GM19239 (cell line): ENCODE results near the gene ENAH.
"Not testable (repeated sequence)": the region's sequence is repeated elsewhere in the genome, so short reads cannot be mapped to it uniquely, and the experiment has no call there.

ENCODE experiments used
- DNase-seq: peaks from one replicate; pipeline ENCODE4 v3.0.0; 2011; ENCODE audit warnings: low spot score; ENCODE audit not compliant: insufficient read length
- FAIRE-seq: peaks from 2 replicates; lab custom pipeline; 2011; peaks lifted over from hg19 to GRCh38; lab: Jason Lieb, UNC

ENAH gene

DNA sequence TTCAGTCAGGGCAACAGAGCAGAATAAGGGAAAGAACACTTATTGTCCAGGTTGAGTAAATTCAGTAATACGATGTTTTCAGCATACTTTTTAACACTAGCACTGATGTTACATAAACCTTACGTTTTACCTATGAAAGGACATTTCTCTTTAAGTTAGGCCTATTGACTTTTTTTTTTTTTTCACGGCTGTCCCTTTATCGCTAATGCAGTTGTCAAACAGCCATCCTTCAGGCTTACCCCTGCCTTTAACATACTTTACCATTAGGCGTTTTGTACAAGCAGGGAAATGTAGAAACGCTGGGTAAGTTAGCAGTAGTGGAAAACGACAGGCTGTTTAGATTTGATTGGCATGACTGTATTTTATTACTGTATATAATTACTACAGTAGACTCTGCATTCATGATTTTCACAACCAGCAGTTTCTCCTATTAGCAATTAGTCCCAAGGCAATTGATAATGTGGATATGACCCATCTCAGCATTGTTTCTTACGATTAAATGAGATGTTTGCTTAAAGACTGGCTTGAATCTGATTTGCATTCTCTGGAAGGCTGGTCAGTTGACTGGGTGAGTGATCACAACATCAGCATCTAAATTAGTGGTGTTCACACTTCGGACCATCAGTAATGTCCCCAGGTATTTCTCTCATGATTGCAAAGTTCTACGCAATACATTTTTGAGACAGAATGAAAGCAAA is 115.2 kb downstream of the ENAH start:
- FAIRE-seq (no peak), DNase-seq (no peak)

DNA sequence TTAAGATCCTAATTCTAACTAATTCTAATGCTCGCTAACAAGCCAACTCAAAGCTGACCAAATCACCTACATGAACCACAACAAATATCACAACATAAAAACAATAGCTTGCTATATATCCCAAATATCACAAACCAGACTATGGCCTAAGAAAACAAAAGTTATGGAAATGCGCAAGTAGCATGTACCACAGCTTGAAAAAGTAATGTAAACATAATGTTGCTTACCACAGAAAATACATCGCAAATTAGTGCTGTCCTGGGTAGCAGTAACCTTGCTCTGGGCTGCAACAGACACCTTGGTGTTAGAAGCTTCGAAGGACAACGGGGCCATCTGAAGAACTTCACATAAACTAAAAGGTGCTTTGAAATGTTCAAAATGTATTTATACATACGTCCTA is 117.6 kb downstream of the ENAH start:
- DNase-seq (no peak), FAIRE-seq (no peak)

DNA sequence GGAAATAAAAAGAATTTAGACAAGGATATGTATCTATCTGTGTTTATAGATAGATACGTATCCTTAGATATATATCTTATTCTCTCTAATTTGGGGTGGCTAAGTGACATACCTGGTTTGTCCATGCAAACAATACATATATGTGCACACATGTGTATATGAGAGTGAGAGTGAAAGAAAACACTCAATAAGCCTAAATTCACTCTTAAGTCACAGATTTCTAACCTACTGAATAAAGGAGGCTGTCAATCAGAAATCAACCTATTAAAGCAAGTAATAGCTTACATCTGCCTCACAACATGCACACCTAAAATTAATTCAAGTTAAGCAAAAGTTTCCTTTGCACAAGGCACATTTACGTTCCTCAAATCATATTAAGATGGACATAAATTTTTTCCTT is 118.2 kb downstream of the ENAH start:
- DNase-seq (no peak), FAIRE-seq (no peak)

DNA sequence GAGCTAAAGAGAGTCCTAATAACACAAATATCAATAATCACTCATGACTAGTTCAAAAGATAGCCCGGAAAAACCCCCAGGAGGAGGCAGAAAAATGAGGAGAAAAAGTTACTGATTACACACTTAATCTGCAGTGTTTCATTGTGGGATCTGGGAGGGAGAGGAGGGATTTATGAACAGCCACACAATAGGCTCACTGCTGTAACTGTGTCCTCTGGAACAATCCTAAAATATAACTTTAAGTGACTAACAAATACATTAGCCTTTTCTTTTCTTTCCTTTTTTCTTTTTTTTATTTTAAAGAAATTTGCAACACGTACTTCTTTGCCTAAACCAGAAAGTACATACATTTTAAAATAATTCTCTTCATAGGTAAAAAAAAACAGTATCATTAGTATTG is 118.8 kb downstream of the ENAH start:
- DNase-seq (no peak), FAIRE-seq (no peak)

DNA sequence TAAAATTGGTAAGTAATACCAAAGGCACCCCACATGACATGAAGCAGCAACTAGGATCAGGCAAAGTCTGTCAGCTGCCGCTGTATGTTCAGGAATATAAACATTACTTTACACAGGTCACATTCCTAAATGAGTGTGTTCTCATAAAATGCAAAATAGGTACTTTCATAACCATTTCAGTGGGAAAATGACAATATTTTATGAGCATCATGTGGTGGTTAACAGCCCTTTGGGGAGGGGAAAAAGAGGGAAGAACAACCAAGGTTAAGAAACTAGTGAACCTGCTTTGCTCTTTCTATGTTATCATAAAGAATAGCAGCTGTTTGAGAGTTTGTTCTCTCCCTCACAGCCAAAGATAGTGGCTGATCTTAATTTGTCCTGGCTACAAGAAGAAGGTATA is 119.7 kb downstream of the ENAH start:
- no peak for FAIRE-seq
- no peak for DNase-seq

DNA sequence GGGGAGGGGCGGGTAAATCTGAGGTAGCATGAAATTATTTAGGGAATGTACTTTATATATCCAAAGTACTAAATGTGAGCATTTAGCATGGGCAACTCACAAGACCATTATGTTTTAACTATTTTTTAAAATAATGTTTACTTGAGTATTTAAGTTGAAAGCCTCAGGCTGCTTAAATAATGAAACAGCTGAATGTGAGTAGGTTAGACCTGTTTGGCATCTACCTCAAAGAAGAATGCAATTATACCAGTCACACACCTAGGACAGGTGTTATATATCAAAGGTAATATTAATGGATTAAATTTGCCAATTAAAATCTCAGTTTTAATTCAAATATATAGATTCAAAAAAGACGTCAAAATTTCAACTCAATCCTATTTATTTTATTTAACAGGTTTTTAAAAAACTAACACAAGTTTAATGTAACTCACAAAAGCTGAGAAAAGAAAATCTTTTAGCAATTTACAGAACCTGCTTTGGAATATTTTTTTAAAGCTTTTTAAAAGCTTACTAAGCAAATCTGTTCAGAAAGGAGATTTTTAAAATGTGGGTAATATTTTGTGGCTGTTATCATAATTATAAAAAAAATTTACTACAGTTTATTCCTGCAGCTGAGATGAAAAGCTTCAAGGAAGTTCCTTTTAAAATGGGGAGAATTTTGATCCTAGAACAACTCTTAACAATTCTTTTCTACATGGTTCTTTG is 120.5 kb downstream of the ENAH start:
- no peak for FAIRE-seq
- DNase-seq, result no peak

DNA sequence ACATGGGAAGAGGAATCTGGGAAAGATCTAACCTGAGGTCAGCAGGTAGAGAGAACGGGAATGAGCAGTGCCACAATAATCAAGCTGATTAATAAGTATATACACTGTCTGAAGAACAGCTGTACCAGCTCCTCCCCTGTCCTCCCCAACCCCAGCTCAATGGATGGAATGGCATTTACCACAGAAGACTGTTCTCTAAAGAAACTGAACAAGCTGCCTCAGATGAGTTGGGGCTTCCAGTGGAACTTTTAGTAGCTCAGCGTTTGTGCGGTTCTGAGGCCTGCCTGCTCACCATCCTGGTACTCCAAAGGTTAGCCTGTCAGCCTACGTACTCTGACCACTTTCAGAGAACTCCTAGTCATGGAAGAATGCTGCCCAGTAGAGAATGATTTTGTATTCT is 123.2 kb downstream of the ENAH start:
- FAIRE-seq (no peak), DNase-seq (no peak)

DNA sequence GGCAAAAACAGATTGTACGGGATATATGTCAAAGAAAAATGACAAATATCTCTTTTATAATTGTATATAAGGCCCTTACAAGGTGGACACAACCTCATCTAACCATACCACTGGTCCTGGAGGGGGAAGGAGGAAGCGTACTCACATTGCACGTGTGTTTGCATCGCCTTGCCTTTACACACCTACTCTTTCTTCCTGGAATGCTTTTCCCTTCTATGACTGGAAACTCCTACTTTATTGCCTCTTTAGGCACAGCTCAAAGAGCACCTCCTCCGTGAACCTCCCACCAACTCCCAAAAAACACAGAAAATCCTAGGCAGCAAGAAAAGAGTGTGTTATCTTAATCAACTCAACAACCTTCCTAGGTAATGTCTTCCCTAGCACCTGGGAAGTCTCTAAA is 125.3 kb downstream of the ENAH start:
- no peak for DNase-seq
- FAIRE-seq, result no peak

DNA sequence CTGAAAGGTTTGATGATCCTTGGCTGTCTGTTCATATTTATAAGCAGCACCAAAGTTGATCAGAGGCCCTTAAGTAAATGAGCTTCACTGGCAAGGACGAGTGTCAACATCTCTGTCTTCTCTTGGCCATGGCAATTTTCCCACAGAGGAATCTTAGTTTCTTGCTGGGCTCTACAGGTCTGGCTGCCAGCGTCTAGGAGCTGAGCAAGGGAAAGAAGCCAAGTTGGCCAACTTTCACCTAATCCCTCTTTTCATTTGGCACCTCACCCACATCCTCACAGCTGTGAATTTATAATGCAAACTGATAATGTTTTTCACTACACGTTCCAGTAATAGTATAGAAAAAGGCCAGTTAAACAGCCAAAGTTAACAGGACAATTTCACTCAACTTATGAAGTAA is 126.0 kb downstream of the ENAH start:
- FAIRE-seq (no peak), DNase-seq (no peak)

DNA sequence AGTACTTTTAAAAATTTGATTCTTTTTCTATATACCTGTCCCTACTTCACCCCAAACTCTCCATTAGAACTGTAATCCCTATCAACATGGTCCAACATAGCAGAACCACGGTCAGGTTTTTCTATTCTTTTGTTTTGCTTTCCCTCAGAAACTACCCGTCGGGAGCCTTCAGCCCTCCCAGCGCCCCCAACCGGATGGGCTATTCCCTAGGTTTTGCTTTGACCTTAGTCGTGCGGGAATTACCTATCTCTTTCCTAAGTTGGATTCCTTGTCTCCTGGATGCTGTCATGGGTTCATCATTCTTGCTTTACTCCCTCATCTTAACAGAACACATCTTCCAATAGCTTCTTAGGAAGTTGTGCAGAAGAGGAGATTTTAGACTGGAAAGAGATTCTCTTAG is 127.5 kb downstream of the ENAH start:
- no peak for DNase-seq
- no peak for FAIRE-seq

DNA sequence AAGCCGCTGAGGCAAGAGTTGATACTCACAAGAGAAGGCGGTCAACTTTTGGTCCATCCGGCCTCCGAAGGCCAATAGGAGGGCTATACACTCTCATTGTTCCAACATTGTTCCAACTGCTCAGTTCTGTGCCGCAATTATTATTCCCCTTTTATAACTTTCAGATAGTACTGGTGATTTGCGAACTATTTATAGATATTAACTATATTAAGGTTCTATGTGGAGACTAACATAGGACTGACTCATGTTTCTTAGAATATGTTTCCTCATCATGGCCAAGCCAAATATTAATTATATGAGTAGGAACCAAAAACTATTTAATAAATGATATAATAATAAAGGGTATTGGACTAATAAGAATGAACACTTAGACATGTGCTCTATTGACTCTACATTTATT is 128.4 kb downstream of the ENAH start:
- no peak for FAIRE-seq
- DNase-seq, result no peak

DNA sequence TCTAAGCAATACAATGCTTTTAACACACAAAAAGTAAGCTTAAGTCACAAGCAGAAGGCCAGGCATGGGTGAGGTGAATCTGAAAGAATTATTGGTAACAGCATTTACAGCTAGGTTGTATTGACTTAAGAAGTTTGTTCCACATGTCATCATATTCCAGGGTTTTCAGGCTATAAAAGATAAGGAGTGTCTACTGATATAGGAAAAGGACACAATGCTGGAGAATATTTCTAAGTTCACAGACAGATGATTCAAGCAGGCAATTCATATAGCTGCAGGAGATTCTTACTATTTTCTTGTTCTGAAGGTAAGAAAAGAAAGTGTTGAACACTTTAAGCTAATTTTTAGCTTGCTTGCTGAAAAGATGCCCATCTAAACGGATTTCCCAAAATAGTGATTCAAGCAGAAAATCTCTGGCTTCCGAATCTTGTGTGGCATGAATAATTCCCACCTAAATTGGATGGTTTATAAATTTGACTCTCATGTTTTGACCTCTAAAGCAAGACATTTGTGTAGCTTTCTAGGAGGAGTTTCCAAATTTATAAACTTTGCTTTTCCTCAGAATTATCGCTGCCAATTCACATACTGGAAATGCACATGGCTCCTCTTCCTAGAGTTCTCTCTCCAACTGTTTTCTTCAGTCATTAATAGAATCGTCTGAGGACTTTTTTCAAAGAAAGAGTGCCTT is 129.5 kb downstream of the ENAH start:
- DNase-seq, result no peak
- no peak for FAIRE-seq

DNA sequence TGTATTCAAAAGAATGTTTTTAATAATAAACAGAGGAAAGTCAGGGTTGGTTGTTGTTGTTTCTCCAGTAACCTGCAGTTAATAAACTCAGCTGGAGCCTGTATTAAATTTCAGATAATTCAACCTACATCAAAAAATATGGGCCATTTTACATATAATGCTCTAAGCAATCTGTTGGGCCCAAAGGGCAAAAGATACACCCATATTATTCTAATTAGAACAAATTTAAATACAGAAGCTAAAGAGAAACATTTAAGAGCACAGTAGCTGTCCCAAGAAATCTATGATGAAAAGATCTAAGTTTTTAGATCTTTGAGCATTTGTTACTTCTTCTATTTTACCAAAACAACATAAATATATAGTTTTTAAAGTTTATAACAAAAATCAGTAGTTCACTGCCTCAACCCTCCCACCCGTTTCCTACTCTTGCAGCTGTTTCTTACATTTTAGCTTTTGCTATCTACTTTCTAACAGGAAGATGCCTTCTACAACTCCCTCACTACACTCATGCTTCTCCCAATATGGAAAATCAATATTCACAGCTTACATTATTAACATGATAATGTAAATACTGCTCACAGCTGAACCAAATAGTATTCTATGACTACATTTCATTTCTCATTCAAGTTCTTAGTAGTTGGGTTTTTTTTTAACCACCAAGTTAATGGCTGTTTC is 130.2 kb downstream of the ENAH start:
- FAIRE-seq (no peak), DNase-seq (no peak)

DNA sequence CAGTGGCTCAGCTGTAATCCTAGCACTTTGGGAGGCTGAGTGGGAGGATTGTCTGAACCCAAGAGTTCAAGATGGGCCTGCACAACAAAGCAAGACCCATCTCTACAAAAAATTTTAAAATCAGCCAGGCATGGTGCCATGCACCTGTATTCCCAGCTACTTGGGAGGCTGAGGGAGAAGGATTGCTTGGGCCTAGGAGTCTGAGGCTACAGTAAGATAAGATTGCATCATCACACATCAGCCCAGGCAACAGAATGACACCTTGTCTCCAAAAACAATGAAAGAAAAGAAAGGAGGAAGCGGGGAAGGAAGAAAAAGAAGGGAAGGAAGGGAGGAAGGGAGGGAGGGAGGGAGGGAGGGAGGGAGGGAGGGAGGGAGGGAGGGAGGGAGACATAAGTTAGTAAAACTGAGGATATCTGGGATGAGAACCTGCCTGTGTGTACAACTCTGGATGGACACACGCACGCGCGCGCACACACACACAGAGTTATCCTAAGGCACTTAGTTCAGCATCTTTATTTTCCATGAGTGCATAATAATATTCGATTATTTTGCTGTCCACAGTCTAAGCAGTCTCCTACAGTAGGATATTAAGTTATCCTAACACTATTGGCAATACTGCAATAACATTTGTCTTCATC is 132.2 kb downstream of the ENAH start:
- DNase-seq (no peak), FAIRE-seq (no peak)

DNA sequence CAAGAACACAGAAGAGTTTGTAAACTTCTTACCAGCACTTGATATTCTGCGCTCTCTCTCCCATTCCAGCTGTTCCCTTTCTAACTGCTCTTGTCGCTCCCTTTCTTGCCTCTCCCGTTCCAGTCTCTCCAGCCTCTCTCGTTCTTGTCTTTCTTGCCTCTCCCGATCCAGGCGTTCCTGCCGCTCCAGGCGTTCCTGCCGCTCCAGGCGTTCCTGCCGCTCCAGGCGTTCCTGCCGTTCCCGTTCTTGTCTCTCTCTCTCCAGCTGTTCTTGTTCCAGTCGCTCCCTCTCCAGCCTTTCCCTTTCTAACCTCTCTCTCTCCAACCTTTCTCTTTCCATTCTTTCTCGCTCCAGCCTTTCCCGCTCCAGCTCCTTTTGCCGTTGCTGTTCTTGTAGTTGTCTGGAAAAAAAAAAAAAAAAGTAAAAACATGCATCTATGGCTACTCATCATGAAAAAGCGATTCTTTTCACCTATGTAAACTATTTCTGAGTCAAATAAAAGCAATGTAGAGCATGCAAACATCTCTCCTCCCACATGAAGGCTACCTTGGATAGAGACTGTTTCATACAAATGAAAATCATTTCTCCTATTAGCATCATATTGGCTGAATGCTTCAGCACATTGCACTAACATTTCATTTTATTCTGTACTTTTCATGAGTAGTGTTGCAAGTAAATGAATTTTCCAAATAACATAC is 133.6 kb downstream of the ENAH start:
- FAIRE-seq (no peak), DNase-seq (no peak)

DNA sequence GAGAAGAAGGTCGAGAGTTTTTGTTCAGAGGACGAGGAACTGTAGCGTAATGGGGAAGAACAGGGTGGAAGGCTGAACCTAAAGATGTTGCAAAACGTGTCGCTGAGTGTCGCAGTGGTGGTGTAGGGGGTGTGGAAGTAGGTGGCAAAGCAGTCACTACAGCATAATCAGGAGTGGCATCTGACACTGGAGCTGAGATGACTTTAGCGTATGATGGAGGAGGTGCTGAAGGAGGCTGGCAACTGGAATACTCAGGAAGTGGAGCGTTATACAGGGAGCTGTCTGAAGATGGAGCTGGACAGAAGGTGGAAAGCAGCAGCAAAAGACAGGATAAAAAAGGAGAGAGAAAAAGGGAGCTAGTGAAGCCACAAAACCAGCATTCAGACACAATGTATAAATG is 135.2 kb downstream of the ENAH start:
- no peak for FAIRE-seq

DNA sequence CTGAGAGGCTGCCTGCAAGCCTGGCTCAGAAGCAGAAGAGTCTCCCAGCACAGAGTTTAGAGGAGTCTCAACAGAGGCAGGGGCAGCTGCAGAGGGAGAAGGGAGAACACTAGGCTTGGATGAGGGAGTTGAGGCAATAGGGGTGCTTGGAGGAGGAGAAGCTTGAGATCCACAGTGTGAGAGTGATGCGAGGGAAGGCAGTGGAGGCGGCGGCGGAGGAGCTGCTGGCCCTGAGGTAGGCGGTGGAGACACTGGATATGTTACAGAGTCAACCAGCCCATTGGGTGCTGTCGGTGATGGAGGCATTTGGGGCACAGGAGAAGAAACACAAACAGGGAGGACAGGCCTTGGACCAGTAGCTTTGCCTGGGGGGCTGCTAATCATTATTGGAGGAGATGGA is 135.7 kb downstream of the ENAH start:
- FAIRE-seq (no peak), DNase-seq (no peak)

More for the DNA sequence above, 135.2 kb downstream of the ENAH start:
- DNase-seq, result no peak

DNA sequence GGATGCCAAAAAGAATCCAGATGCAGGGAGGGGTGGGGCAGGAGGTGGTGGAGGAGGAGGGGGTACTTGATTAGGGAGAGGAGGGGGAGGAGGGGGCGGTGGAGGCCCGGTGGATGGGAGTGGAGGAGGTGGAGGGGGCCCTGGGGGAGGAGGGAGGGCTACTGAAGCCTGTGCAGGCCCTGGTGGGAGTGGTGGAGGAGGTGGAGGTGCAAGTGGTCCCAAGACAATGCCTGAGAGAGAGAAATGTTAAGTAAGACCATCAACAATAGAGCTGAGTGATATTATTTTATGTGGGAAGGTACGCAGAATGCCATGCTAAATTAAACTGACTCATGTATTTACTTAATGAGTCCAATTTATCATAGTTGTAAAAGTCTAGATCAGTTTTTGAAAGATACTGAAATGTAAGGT is 138.2 kb downstream of the ENAH start:
- FAIRE-seq (no peak), DNase-seq (no peak)

DNA sequence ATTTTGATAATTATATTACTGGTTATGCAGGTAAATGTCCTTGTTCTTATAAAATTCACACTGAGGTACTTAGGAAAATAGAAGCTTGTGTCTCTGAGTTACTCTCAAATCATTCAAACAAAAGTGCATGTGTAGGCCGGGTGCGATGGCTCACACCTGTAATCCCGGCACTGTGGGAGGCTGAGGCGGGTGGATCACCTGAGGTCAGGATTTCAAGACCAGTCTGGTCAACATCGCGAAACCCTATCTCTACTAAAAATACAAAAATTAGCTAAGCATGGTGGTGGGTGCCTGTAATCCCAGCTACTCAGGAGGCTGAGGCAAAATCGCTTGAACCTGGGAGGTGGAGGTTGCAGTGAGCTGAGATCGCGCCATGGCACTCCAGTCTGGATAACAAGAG is 139.3 kb downstream of the ENAH start:
- not testable (repeated sequence) for FAIRE-seq, DNase-seq

DNA sequence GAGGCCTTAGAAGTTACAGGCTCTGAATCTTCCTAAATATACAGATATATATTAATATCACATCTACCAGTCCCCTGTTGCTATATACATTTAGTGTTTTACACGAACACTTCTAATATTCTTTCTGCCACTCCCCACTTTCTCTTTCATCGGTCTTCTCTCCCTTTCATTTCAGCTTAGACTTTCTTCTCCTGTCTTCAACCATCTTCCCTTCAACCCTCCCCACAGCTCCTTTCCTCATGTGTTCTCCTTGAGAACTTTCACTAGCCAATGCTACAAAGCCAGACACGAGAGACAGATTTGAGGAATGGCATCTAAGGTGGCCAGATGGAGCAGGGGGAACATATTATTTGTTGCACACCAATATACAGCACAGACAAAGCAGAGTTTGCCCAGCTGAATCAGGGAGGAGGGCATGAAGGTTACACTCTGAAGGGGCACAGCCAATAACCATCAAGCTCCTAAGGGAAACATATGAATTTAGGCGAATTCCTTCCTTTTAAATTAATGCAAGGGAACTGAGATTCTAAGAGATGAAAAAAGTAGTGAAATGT is 141.0 kb downstream of the ENAH start:
- no peak for FAIRE-seq
- no peak for DNase-seq
